GM12878 (cell line): ENCODE results near the gene KIFAP3.

Source experiments
- MAX ChIP-seq: IDR thresholded peaks from 2 replicates; pipeline ENCODE4 v1.6.1; 2012; ENCODE audit warnings: low read depth, low read length, improper control_type of control experiment
- NKRF ChIP-seq: fragments of 450-650 bp; conservative IDR thresholded peaks from 2 replicates; pipeline ENCODE4 v1.6.1; 2017; ENCODE audit warnings: mild to moderate bottlenecking, moderate library complexity
- POLR2A ChIP-seq: IDR thresholded peaks from 2 replicates; pipeline ENCODE4 v1.6.1; 2011; ENCODE audit warnings: low read depth, mild to moderate bottlenecking, low read length
- SIX5 ChIP-seq: IDR thresholded peaks from 2 replicates; pipeline ENCODE4 v1.6.1; 2011; ENCODE audit warnings: mild to moderate bottlenecking, low read depth, low read length, moderate library complexity; ENCODE audit not compliant: severe bottlenecking
- SP1 ChIP-seq: IDR thresholded peaks from one replicate; pipeline ENCODE4 v1.6.1; 2011; ENCODE audit warnings: low read depth, low read length
- STAT1 ChIP-seq: fragments of 450-650 bp; conservative IDR thresholded peaks from 2 replicates; pipeline ENCODE4 v1.6.1; 2014; ENCODE audit warnings: antibody characterized with exemption, mild to moderate bottlenecking
- ZNF687 ChIP-seq: fragments of 450-650 bp; IDR thresholded peaks from 2 replicates; pipeline ENCODE4 v1.6.1; 2017; ENCODE audit warnings: mild to moderate bottlenecking, moderate library complexity
- TF ChIP-seq, protein P1 (sequence below): fragments of 450-650 bp; IDR thresholded peaks from 2 replicates; pipeline ENCODE4 v1.6.1; 2017; ENCODE audit warnings: antibody characterized with exemption, mild to moderate bottlenecking, moderate library complexity
- TF ChIP-seq, protein P2 (sequence below), 3 experiments: IDR thresholded peaks in 2 of 3; conservative IDR thresholded peaks in 1 of 3; 2 replicates each; pipeline ENCODE4 v1.5.1; 2011; ENCODE audit warnings: low read depth in 3 of 3, low read length in 3 of 3, mild to moderate bottlenecking in 3 of 3, control low read depth in 2 of 3, moderate library complexity in 2 of 3, inconsistent platforms in 1 of 3, mixed read lengths in 1 of 3; ENCODE audit not compliant: control insufficient read depth in 2 of 3, insufficient read depth in 1 of 3; ENCODE audit errors: extremely low read depth in 1 of 3

DNA sequence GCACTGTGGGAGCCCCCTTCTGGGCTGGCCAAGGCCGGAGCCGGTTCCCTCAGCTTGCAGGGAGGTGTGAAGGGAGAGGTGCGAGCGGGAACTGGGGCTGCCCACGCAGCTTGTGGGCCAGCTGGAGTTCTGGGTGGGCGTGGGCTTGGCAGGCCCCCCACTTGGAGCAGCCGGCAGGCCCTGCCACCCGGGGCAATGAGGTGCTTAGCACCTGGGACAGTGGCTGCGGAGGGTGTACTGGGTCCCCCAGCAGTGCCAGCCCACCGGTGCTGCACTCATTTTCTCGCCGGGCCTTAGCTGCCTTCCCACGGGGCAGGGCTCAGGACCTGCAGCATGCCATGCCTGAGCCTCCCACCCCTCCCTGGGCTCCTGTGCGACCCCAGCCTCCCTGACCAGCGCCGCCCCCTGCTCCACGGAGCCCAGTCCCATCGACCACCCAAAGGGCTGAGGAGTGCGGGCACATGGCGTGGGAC is 192.4 kb downstream of the KIFAP3 start:
- no peak for TF ChIP-seq POLR2A
- TF ChIP-seq SP1: no peak
- TF ChIP-seq ZNF687: no peak
- no peak for TF ChIP-seq STAT1
- no peak for TF ChIP-seq NKRF
- TF ChIP-seq, protein P1, sequence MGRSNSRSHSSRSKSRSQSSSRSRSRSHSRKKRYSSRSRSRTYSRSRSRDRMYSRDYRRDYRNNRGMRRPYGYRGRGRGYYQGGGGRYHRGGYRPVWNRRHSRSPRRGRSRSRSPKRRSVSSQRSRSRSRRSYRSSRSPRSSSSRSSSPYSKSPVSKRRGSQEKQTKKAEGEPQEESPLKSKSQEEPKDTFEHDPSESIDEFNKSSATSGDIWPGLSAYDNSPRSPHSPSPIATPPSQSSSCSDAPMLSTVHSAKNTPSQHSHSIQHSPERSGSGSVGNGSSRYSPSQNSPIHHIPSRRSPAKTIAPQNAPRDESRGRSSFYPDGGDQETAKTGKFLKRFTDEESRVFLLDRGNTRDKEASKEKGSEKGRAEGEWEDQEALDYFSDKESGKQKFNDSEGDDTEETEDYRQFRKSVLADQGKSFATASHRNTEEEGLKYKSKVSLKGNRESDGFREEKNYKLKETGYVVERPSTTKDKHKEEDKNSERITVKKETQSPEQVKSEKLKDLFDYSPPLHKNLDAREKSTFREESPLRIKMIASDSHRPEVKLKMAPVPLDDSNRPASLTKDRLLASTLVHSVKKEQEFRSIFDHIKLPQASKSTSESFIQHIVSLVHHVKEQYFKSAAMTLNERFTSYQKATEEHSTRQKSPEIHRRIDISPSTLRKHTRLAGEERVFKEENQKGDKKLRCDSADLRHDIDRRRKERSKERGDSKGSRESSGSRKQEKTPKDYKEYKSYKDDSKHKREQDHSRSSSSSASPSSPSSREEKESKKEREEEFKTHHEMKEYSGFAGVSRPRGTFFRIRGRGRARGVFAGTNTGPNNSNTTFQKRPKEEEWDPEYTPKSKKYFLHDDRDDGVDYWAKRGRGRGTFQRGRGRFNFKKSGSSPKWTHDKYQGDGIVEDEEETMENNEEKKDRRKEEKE: no peak
- TF ChIP-seq, protein P2, sequence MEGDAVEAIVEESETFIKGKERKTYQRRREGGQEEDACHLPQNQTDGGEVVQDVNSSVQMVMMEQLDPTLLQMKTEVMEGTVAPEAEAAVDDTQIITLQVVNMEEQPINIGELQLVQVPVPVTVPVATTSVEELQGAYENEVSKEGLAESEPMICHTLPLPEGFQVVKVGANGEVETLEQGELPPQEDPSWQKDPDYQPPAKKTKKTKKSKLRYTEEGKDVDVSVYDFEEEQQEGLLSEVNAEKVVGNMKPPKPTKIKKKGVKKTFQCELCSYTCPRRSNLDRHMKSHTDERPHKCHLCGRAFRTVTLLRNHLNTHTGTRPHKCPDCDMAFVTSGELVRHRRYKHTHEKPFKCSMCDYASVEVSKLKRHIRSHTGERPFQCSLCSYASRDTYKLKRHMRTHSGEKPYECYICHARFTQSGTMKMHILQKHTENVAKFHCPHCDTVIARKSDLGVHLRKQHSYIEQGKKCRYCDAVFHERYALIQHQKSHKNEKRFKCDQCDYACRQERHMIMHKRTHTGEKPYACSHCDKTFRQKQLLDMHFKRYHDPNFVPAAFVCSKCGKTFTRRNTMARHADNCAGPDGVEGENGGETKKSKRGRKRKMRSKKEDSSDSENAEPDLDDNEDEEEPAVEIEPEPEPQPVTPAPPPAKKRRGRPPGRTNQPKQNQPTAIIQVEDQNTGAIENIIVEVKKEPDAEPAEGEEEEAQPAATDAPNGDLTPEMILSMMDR (IDR thresholded peaks at IDR 0.05 in 2 of 3, conservative IDR thresholded peaks at IDR 0.05 in 1 of 3; ENCODE audit: control insufficient read depth in 2 of 3, extremely low read depth in 1 of 3, insufficient read depth in 1 of 3, low read depth in 3 of 3, low read length in 3 of 3): no peak
- no peak for TF ChIP-seq MAX
- TF ChIP-seq SIX5: no peak
